GM18907 (cell line): Measurements from ENCODE around the gene ST3GAL4.
A peak's percentile ranks its signal among the peaks of the same experiment; 100 is the strongest.
"Not testable (repeated sequence)": the region's sequence is repeated elsewhere in the genome, so short reads cannot be mapped to it uniquely, and the experiment has no call there.

Experiments
- ATAC-seq: cut with Tn5 transposase; IDR thresholded peaks from one replicate; pipeline ENCODE4 v1.9.1; 2021; ENCODE audit warnings: mild to moderate bottlenecking, moderate library complexity; ENCODE audit not compliant: unreplicated experiment

ST3GAL4 gene

GRCh38 chr11:126383339-126384335 is 28.2 kb downstream of the ST3GAL4 start:
- no peak for ATAC-seq

- ATAC-seq, result no peak
These were observed 29.1 kb downstream of the ST3GAL4 start for GRCh38 chr11:126384449-126385070.

DNA sequence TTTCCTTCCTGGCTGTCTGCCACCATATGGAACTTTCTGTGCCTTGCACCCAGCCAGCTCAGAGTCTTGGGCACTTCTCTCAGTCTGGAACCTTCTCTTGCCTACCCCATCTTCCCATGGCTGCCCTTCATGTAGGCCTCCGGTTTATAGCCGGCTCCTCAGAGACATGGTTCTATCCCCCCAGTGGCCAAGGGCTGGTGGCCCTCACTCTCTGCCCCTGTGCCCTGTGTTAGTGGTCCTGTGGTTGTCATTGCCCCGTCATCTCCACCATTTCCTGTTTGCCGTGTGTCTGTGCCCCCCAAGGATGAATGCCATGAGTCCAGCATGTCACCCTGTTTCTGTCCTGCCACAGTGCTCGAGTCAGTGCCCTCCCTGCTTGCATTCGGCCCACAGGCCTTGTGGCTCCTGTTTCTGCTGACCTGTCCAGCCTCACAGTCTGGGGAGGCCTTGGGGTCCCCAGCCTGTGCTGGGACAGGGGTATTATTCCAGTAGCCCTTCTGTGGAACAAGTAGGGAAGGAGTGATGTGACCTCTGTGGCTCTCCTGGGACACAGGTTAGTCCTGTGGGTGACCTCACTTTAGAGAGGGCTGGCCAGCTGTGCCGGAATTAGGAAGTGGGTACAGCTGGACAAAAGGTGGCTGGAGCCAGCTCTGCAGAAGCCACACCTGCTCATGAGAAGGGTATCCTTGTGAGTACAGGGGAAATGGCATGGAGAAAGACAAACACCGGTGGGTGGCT is 30.7 kb downstream of the ST3GAL4 start:
- no peak for ATAC-seq

- not testable (repeated sequence) for ATAC-seq
These were observed 31.2 kb downstream of the ST3GAL4 start for GRCh38 chr11:126386729-126387071.

DNA sequence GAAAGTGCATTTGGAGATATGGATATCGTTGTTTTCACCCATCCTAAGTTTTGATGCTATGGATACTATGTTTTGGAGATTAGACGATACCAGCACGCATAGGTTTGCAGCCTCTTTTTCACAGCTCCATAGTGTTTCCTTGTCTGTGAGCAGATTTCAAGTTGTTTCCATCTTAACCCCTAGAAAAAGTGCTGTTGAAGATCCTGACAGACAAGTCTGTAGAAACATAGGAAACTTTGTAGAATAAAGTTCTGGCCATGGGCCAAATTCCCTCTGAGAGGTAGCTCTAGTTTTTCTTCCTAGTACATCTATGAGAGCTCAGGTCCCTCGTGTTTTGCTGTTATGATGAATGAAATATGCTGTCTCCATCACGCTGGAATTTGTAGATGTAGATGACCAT is 32.4 kb downstream of the ST3GAL4 start:
- ATAC-seq, result no peak

GRCh38 chr11:126390272-126390867 is 34.9 kb downstream of the ST3GAL4 start:
- ATAC-seq, result no peak

- ATAC-seq, result no peak
These were observed 35.9 kb downstream of the ST3GAL4 start for GRCh38 chr11:126391286-126391954.

GRCh38 chr11:126391970-126392632 is 36.6 kb downstream of the ST3GAL4 start:
- ATAC-seq, result peak; percentile 88

DNA sequence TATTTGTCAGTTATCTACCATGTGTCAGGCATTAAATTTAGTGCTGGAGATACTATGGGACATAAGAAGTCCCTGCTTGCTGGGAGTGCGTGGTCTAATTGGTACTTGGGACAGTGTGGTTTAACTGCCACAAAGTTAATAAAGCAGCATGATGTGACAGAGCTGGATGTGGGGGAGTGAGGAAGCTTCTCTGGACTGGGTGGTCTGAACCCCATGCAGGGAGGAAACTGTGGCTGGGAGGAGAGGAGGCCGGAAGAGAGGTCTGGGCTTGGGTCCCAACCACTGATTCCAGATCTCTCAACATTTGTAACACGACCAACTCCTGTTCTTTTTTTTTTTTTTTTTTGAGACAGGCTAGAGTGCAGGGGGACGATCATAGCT is 37.1 kb downstream of the ST3GAL4 start:
- ATAC-seq, result peak; percentile 63

DNA sequence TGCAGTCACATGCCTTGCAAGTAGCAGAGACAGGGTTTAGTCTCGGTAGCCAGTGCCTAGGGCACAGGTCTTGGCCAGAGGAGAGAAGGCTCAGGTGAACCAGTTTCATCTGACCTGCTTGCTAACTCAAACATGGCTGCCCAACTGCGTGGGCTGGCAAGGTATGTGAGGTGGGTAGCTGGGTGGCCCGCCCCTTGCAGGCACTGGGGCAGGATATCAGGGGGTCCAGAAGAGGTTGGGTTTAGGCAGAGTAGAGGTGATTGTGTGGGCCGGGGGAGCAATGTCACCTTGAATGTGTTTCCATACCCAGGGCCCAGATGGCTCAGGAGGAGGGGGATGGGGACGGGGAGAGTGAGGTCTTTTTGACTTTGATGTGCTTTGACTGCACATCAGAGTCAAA is 37.7 kb downstream of the ST3GAL4 start:
- no peak for ATAC-seq

DNA sequence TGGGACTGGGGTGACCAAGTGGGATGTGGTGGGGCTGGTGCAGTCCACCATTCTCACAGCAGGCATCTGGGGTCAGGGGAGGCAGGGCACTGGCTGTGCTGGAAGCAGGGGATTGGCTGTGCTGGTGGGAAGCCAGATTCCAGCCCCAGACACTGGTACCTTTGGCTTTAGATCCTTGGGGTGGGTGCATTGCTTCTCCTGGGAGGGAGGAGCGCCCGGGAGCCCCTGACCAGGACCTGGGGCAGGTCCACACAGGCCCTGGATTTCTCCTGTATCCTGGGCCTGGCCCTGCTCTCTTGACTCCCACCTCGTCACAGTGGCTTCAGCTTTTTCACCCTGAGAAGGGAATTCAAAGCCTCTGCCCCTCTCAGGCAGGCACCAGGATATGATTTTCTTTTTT is 38.5 kb downstream of the ST3GAL4 start:
- ATAC-seq, result no peak

DNA sequence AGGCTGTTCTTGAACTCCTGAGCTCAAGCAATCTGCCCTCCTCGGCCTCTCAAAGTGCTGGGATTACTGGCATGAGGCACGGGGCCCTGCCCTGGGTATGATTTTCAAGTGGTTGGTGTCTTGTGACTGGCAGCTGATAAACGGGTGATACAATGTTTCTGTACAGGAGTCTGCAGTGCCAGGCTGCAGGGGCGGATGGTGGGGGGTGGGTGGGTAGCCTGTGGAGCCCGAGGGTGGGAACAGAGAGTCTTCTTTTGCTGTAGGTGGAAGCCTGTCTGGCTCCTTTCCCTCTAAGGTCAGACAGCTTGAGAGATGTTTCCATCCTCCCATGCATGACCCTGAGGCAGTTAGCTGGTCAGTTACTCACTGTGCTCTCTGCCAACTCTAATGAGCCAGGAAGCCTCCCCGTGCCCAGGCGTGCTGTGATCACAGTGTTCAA is 39.2 kb downstream of the ST3GAL4 start:
- ATAC-seq, result not testable (repeated sequence)

DNA sequence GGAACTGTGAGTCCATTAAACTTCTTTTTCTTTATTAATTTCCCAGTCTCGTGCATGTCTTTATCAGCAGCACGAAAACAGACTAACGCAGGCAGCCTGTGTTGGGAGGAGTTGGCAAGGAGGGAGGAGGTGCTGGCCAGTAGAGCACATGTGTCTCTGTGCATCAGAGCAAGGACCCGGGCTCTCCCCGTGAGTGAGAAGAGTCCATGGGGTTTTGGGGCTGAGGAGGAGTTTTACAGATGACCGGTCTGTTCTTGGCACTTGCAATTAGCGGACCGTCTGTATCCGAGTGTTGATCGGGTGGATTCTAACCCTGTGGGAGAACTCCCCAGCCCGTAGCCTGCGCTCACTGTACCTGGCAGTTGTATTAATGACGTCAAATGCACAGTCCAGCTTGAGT is 40.3 kb downstream of the ST3GAL4 start:
- ATAC-seq, result not testable (repeated sequence)

GRCh38 chr11:126396266-126396665 is 40.8 kb downstream of the ST3GAL4 start:
- ATAC-seq, result not testable (repeated sequence)

DNA sequence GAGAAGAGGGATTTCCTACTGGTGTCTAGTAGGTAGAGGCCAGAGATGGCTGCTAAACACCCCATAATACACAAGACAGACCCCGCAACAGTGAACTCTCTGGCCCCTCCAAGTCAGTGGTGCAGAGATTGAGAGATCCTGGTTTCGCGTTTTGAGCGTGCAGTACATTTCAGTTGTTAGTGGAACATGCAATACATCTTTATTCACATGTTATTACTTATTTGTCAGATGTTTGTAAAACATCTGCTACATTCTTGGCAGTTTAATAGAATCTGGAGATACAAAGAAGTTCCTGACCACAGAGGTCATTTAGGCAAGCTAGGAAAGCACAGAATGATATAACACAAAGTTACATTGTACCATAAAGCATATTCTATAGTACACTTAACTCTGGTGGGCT is 41.5 kb downstream of the ST3GAL4 start:
- ATAC-seq, result no peak

- ATAC-seq, result no peak
These were observed 42.8 kb downstream of the ST3GAL4 start for GRCh38 chr11:126398296-126398695.

DNA sequence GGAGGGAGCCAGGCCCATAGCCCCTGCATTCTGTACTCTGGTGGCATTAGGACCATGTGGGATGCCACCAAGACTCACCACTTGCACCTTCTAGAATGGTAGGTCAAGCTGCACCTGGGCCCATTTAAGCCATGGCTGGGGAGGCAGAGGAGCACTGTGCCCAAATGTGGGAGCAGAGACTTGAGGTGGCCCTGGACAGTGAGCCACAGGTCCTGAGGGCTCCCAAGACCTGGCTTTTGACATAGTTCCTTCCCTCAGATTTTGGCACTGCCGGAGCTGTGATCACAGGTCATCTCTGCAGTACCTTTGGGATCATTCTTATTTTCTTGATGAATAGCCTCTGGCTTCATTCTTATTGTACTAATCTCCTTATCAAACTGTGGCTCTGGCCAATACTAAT is 43.2 kb downstream of the ST3GAL4 start:
- ATAC-seq, result no peak

DNA sequence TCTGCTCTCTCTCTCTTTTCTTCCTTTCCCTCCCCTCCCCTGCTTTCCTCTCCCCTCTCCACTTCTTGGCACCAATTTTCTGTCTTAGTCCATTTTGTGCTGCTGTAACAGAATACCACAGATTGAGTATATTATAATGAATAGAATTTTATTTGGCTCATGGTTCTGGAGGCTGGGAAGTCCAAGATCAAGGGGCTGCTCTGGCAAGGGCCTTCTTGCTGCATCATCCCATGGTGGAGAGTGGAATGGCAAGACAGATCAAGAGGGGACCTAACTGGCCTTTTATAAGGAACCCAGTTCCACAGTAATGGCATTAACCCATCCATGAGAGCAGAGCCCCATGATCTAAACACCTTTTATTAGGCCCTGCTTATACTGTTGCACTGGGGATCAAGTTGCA is 44.5 kb downstream of the ST3GAL4 start:
- ATAC-seq, result no peak

DNA sequence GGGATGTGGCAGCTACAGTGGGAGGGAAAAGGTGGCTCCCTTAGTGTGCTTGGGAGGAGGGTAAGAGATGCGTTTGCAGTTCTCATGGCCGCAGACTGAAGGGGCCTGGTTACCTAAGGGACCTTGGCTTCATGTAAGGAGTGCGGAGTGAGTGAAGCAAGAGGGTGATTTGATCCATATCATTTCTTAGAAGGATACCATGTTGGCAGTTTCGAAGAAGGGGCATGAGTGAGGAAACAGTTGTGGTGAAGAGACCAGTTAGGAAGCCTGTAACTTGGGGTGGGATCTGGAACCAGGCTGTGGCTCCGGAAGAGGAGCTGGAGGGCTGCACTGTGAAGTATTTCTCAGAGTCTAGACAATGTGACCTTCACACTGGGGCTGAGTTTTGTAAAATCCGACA is 45.0 kb downstream of the ST3GAL4 start:
- ATAC-seq, result no peak

GRCh38 chr11:126403022-126403581 is 47.6 kb downstream of the ST3GAL4 start:
- no peak for ATAC-seq
